ENCODE results near the gene LARP4B.

LARP4B gene

DNA sequence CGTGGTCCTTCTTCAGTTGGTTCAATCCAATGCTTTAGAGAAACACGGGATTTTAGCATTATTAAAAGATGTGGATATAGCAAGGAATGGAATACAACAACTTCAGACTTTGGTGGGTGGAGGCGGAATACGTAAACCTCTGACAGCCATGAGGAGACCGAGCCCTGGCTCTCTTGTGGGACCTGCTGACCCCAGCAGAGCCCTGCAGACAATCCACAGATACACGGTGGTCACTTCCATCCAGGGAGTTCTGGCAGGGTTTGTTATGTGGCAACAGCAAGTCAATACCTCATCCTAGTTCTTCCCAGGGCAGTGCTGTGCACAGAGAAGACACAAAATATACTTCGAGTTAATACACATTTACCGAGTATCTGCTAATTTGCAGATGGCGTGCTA lies 123.5 kb downstream of the LARP4B start:
- H3F3A ChIP-seq (ENCODE audit: insufficient read depth, low read length): 0 out of 2 replicates have a peak, but pooled peaks cover 4% of the 10 kb centered on the region
- no peak overlapping the region for H2AFZ ChIP-seq (ENCODE audit: low read length)
- H3K79me2 ChIP-seq (ENCODE audit: low read length): no peaks in the 10 kb centered on the region
- no peak overlapping the region for H3K27ac ChIP-seq (ENCODE audit: low read length)
- peaks cover 2% of the 10 kb centered on the region; the same call in 1 of the 2 replicates for H3K36me3 ChIP-seq (replicated peaks; ENCODE audit: insufficient read depth, low read length)
- no peaks in the 10 kb centered on the region for H3K9me3 ChIP-seq (replicated peaks; ENCODE audit: insufficient read depth, low read length)
- no peak for DNase-seq
- H3K4me3 ChIP-seq (ENCODE audit: low read length): no peak overlapping the region
- no peaks in the 10 kb centered on the region for H3K27me3 ChIP-seq (replicated peaks; ENCODE audit: insufficient read depth, low read length)
- H4K20me1 ChIP-seq (ENCODE audit: insufficient read depth, low read length): no peaks in the 10 kb centered on the region
- TF ChIP-seq EZH2phosphoT487 (IDR thresholded peaks at IDR 0.05; ENCODE audit: low read length) (no peak), EZH2 (optimal IDR thresholded peaks at IDR 0.05; ENCODE audit: low read depth, low read length) (no peak)
- TF ChIP-seq, protein P1, sequence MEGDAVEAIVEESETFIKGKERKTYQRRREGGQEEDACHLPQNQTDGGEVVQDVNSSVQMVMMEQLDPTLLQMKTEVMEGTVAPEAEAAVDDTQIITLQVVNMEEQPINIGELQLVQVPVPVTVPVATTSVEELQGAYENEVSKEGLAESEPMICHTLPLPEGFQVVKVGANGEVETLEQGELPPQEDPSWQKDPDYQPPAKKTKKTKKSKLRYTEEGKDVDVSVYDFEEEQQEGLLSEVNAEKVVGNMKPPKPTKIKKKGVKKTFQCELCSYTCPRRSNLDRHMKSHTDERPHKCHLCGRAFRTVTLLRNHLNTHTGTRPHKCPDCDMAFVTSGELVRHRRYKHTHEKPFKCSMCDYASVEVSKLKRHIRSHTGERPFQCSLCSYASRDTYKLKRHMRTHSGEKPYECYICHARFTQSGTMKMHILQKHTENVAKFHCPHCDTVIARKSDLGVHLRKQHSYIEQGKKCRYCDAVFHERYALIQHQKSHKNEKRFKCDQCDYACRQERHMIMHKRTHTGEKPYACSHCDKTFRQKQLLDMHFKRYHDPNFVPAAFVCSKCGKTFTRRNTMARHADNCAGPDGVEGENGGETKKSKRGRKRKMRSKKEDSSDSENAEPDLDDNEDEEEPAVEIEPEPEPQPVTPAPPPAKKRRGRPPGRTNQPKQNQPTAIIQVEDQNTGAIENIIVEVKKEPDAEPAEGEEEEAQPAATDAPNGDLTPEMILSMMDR (IDR thresholded peaks at IDR 0.05; ENCODE audit: low read length): no peak
- no peaks in the 10 kb centered on the region for H3K9me2 ChIP-seq (replicated peaks; ENCODE audit: insufficient read depth, low read length)
- H3K9ac ChIP-seq (ENCODE audit: low read length): no peak overlapping the region
- no peak overlapping the region for H3K4me2 ChIP-seq (ENCODE audit: low read depth, low read length)
- no peaks in the 10 kb centered on the region for H3K4me1 ChIP-seq (ENCODE audit: low read length)

DNA sequence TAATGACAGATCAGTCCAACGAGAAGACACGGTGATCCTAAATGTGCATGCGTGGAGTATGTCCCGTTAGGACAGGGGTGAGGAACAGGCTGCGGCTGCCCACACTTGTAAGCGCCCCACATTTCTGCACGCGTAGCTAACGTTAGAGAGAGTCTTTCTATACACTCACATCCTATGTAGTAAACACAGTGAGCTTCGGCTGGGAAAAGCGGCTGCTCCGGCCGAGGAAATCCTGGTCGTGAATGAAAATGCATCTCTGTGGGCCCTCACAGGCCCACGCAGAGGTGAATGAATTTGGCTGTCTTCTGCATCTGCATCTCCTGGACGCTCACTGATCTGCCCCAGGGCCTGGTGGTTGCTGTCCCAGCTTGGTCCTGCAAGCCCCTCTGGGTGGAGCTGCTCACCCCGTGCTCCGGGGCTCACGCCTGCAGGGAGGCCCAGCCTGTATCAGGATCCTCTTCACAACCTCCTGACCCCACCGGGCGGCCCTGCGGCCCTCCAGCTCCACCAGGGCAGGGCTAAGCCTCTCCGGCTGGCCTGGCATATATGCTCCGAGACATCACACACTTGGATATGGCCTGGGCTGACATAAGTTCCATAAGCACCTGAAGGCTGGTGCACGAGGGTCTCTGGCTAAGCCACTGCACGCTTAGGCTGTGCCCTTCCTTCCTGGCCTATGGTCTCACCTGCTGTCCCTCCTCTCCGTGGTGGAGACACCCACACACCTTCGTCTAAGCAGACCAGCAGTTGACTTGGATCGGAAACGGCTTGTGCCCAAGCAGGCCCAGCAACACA lies 124.1 kb downstream of the LARP4B start:
- Histone ChIP-seq H3K4me3 (ENCODE audit: low read length) (no peak overlapping the region), H3K4me2 (ENCODE audit: low read depth, low read length) (no peak overlapping the region), H2AFZ (ENCODE audit: low read length) (no peak overlapping the region), H4K20me1 (ENCODE audit: insufficient read depth, low read length) (no peaks in the 10 kb centered on the region), H3K9me2 (replicated peaks; ENCODE audit: insufficient read depth, low read length) (no peaks in the 10 kb centered on the region), H3F3A (ENCODE audit: insufficient read depth, low read length) (0 out of 2 replicates have a peak, but pooled peaks cover 4% of the 10 kb centered on the region), H3K9me3 (replicated peaks; ENCODE audit: insufficient read depth, low read length) (no peaks in the 10 kb centered on the region), H3K27me3 (replicated peaks; ENCODE audit: insufficient read depth, low read length) (no peaks in the 10 kb centered on the region), H3K79me2 (ENCODE audit: low read length) (no peaks in the 10 kb centered on the region), H3K4me1 (ENCODE audit: low read length) (no peaks in the 10 kb centered on the region), H3K36me3 (replicated peaks; ENCODE audit: insufficient read depth, low read length) (peaks cover 2% of the 10 kb centered on the region; the same call in 1 of the 2 replicates), H3K27ac (ENCODE audit: low read length) (no peak overlapping the region), H3K9ac (ENCODE audit: low read length) (no peak overlapping the region)
- TF ChIP-seq EZH2 (optimal IDR thresholded peaks at IDR 0.05; ENCODE audit: low read depth, low read length) (no peak), EZH2phosphoT487 (IDR thresholded peaks at IDR 0.05; ENCODE audit: low read length) (no peak)
- TF ChIP-seq, protein P1 (IDR thresholded peaks at IDR 0.05; ENCODE audit: low read length): no peak
- DNase-seq: no peak

DNA sequence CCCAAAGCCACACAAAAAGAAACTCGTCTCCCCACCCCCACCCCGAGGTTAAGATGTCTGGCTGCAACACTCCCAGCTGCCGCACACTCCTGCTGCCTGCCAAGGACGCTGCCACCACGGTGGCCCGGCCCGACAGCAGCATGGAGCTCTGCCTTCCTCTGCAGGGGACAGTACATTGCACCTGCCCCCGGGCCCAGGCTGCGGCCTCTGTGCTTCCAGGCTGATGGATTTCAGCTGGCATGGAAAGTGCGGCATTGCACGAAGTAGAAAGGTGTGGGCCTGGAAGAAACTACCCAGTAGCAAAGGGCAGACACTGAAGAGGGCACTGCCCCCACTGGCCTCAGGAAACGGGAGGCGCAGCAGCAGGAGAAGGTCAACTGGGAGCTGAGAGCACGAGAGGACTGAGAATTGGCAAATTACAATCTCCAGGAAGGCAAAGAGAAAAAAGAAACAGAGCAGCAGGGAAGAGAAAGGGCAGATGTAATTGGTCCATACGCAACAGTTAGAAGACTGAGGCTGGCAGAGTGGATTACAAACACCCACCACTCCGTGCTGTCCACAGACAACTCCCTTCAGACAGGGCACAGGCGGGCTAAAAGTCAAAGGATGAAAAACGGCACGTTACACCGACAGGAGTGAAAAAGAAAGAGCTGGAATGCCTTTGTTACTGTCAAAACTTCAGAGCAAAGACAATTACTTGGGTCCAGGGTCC lies 124.9 kb downstream of the LARP4B start:
- Histone ChIP-seq H3F3A (ENCODE audit: insufficient read depth, low read length) (0 out of 2 replicates have a peak, but pooled peaks cover 4% of the 10 kb centered on the region), H3K36me3 (replicated peaks; ENCODE audit: insufficient read depth, low read length) (peaks cover 2% of the 10 kb centered on the region; the same call in 1 of the 2 replicates), H3K27ac (ENCODE audit: low read length) (no peak overlapping the region), H3K27me3 (replicated peaks; ENCODE audit: insufficient read depth, low read length) (no peaks in the 10 kb centered on the region), H3K4me1 (ENCODE audit: low read length) (no peaks in the 10 kb centered on the region), H2AFZ (ENCODE audit: low read length) (no peak overlapping the region), H3K9me3 (replicated peaks; ENCODE audit: insufficient read depth, low read length) (no peaks in the 10 kb centered on the region), H3K9ac (ENCODE audit: low read length) (no peak overlapping the region), H3K4me3 (ENCODE audit: low read length) (no peak overlapping the region), H3K9me2 (replicated peaks; ENCODE audit: insufficient read depth, low read length) (no peaks in the 10 kb centered on the region), H3K4me2 (ENCODE audit: low read depth, low read length) (no peak overlapping the region), H4K20me1 (ENCODE audit: insufficient read depth, low read length) (no peaks in the 10 kb centered on the region), H3K79me2 (ENCODE audit: low read length) (no peaks in the 10 kb centered on the region)
- TF ChIP-seq, protein P1 (IDR thresholded peaks at IDR 0.05; ENCODE audit: low read length): no peak
- TF ChIP-seq EZH2phosphoT487 (IDR thresholded peaks at IDR 0.05; ENCODE audit: low read length) (no peak), EZH2 (optimal IDR thresholded peaks at IDR 0.05; ENCODE audit: low read depth, low read length) (no peak)
- no peak for DNase-seq

Measured in MM.1S (cell line).